ENCODE measurements around the gene CDKAL1.

DNA sequence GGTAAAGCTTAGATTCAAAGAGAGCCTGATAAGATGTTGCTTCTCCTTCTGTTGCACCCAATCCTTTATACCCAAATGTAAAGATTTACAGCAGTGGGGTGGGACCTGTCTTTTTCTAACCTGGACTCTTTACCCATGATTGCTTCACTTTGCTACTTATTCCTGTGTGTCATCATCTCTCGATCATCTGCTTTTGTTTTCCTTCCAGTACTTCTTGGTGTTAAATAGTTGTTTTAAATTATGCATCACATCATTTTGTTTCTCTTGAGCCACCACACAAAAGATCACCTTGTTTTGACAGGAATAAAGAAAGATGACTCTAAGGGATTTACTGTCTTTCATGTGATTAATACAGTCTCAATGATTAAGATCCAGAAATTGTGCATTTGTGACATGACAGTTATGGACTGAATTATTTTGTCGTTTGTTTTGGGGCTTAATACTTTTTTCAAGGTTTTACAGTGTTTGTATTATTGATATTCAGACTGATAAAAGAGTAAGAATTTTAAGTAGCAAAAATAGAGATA is 123.1 kb downstream of the CDKAL1 start:
- TF ChIP-seq, protein P1, sequence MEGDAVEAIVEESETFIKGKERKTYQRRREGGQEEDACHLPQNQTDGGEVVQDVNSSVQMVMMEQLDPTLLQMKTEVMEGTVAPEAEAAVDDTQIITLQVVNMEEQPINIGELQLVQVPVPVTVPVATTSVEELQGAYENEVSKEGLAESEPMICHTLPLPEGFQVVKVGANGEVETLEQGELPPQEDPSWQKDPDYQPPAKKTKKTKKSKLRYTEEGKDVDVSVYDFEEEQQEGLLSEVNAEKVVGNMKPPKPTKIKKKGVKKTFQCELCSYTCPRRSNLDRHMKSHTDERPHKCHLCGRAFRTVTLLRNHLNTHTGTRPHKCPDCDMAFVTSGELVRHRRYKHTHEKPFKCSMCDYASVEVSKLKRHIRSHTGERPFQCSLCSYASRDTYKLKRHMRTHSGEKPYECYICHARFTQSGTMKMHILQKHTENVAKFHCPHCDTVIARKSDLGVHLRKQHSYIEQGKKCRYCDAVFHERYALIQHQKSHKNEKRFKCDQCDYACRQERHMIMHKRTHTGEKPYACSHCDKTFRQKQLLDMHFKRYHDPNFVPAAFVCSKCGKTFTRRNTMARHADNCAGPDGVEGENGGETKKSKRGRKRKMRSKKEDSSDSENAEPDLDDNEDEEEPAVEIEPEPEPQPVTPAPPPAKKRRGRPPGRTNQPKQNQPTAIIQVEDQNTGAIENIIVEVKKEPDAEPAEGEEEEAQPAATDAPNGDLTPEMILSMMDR (IDR thresholded peaks at IDR 0.05; ENCODE audit: low read length), result no peak
- TF ChIP-seq EZH2 (optimal IDR thresholded peaks at IDR 0.05; ENCODE audit: low read depth, low read length), result no peak
